ENCODE results near the gene KCNK10. TPM values are rescaled to one million over a fixed set of nuclear protein-coding genes. Genes with fewer than 3 reads are reported as not detected.
A peak's percentile ranks its signal among the peaks of the same experiment; 100 is the strongest.

The KCNK10 gene
- total and polyA plus RNA-seq, 2 of the 8 experiments (the other 6 are each of a cell fraction or from before 2014, with no cell fraction given): 0.45 to 0.63 TPM

- FAIRE-seq (peak; percentile 86), DNase-seq (ENCODE audit: low read depth in 1 of 2, low spot score in 2 of 2) (peak in 1 of 2 experiments; percentile 73)
- no peak overlapping the region for H3K23ac ChIP-seq (ENCODE audit: insufficient read length)
- no peaks in the 10 kb centered on the region for H3K36me3 ChIP-seq (ENCODE audit: control insufficient read depth in 2 of 4, insufficient read depth in 4 of 4, low read length in 3 of 4)
- H3K4ac ChIP-seq (replicated peaks; ENCODE audit: insufficient read length, low read depth, low read length): no peak overlapping the region
- no peak overlapping the region for H2AK5ac ChIP-seq (ENCODE audit: low read depth, low read length)
- H4K20me1 ChIP-seq (replicated peaks in 1 of 2; ENCODE audit: control insufficient read depth in 1 of 2, insufficient read depth in 2 of 2, low read length in 2 of 2): no peaks in the 10 kb centered on the region
- H4K91ac ChIP-seq (replicated peaks; ENCODE audit: insufficient read length, low read length): no peak overlapping the region
- POLR2A ChIA-PET (ENCODE audit: partially characterized antibody): interaction anchor here (0.9 kb wide), 1 partner anchor 59 kb away, joined by 3 read pairs; no protein-coding TSS in a partner anchor
- no peak overlapping the region for H3K4me2 ChIP-seq (ENCODE audit: insufficient read depth in 1 of 2, low read depth in 2 of 2, low read length in 2 of 2)
- H3K79me2 ChIP-seq (ENCODE audit: control insufficient read depth in 1 of 2, insufficient read depth in 2 of 2, low read length in 2 of 2): no peaks in the 10 kb centered on the region
- no peaks in the 10 kb centered on the region for H3K9me3 ChIP-seq (ENCODE audit: insufficient read depth in 2 of 2, low read depth in 1 of 2, low read length in 1 of 2)
- H2BK120ac ChIP-seq (replicated peaks; ENCODE audit: low read depth, low read length): no peak overlapping the region
- H3K18ac ChIP-seq (ENCODE audit: extremely low read depth, low read length): no peak overlapping the region
- no peak overlapping the region for H3K56ac ChIP-seq (replicated peaks; ENCODE audit: insufficient read length, low read depth, low read length)
- no peak overlapping the region for H3K9ac ChIP-seq (replicated peaks in 1 of 4; ENCODE audit: extremely low read depth in 1 of 4, low read depth in 3 of 4, low read length in 3 of 4)
- H2BK12ac ChIP-seq (ENCODE audit: low read depth, low read length): no peak overlapping the region
- no peak overlapping the region for H2BK15ac ChIP-seq (ENCODE audit: low read length)
- H3K23me2 ChIP-seq (ENCODE audit: low read depth, low read length): no peaks in the 10 kb centered on the region
- no peak overlapping the region for H2BK20ac ChIP-seq (ENCODE audit: low read length)
- H4K8ac ChIP-seq (ENCODE audit: extremely low read depth, insufficient read depth, low read length): no peak overlapping the region
- H3K27ac ChIP-seq (ENCODE audit: low read depth, low read length): no peak overlapping the region
- H3K4me1 ChIP-seq (replicated peaks in 1 of 4; ENCODE audit: control insufficient read depth in 3 of 4, insufficient read depth in 4 of 4, low read length in 3 of 4): no peaks in the 10 kb centered on the region
- no peak overlapping the region for H3K14ac ChIP-seq (ENCODE audit: insufficient read length)
- no peak overlapping the region for H4K5ac ChIP-seq (ENCODE audit: insufficient read length, low read depth, low read length)
- WGBS, 2 experiments (ENCODE audit: extremely low coverage in 1 of 2, insufficient coverage in 1 of 2, insufficient read length in 1 of 2, insufficient replicate concordance in 2 of 2, low coverage in 1 of 2, low lambda C conversion rate in 2 of 2, missing lambda C conversion rate in 1 of 2): 47% methylated on average over 2 of the region's 3 CpGs; no CpG with 5 or more reads in 1 of the 2 experiments
- H2BK5ac ChIP-seq (ENCODE audit: low read depth, low read length): no peak overlapping the region
- no peak overlapping the region for H2AFZ ChIP-seq (ENCODE audit: low read length)
- CTCF ChIA-PET (ENCODE audit: partially characterized antibody): interaction anchor here (0.6 to 3.1 kb wide), 55 partner anchors 9 to 862 kb away, joined by 3 to 79 read pairs (median 4); no protein-coding TSS in a partner anchor
- no peaks in the 10 kb centered on the region for H3K79me1 ChIP-seq (ENCODE audit: low read depth, low read length)
- H3K27me3 ChIP-seq (replicated peaks in 1 of 4; ENCODE audit: control insufficient read depth in 3 of 4, extremely low read depth in 1 of 4, insufficient read depth in 3 of 4, low read length in 3 of 4): no peaks in the 10 kb centered on the region
- H3K4me3 ChIP-seq (ENCODE audit: extremely low read depth in 1 of 4, insufficient read depth in 2 of 4, low read depth in 3 of 4, low read length in 4 of 4): no peak overlapping the region
- TF ChIP-seq CBX5 (IDR thresholded peaks at IDR 0.05; ENCODE audit: low read depth, low read length) (no peak), CTCF (IDR thresholded peaks at IDR 0.05; ENCODE audit: control extremely low read depth in 1 of 3, insufficient read depth in 1 of 3, low read depth in 1 of 3, low read length in 3 of 3) (peak; percentile 76 to 94 (median 93)), ASH2L (IDR thresholded peaks at IDR 0.05; ENCODE audit: low read length) (peak; percentile 70), CREB1 (IDR thresholded peaks at IDR 0.05) (peak; percentile 25; the same call in 1 of the 2 replicates), JUND (IDR thresholded peaks at IDR 0.05; ENCODE audit: low read length) (no peak), USF2 (IDR thresholded peaks at IDR 0.05; ENCODE audit: low read length) (peak; percentile 80), EP300 (IDR thresholded peaks at IDR 0.05; ENCODE audit: borderline replicate concordance in 1 of 2, low read depth in 2 of 2, low read length in 2 of 2) (no peak), RAD21 (IDR thresholded peaks at IDR 0.05 in 1 of 2, conservative IDR thresholded peaks at IDR 0.05 in 1 of 2; ENCODE audit: low read depth in 2 of 2, low read length in 2 of 2) (peak; percentile 81 to 89)
These were observed 154.4 kb downstream of the KCNK10 start for GRCh38 chr14:88168498-88169165.

All from H1 (cell line).